ENCODE data around the gene SOX6.

GRCh38 chr11:16336204-16336603 lies 20.1 kb downstream of the SOX6 start:
- TF ChIP-seq, protein P1, sequence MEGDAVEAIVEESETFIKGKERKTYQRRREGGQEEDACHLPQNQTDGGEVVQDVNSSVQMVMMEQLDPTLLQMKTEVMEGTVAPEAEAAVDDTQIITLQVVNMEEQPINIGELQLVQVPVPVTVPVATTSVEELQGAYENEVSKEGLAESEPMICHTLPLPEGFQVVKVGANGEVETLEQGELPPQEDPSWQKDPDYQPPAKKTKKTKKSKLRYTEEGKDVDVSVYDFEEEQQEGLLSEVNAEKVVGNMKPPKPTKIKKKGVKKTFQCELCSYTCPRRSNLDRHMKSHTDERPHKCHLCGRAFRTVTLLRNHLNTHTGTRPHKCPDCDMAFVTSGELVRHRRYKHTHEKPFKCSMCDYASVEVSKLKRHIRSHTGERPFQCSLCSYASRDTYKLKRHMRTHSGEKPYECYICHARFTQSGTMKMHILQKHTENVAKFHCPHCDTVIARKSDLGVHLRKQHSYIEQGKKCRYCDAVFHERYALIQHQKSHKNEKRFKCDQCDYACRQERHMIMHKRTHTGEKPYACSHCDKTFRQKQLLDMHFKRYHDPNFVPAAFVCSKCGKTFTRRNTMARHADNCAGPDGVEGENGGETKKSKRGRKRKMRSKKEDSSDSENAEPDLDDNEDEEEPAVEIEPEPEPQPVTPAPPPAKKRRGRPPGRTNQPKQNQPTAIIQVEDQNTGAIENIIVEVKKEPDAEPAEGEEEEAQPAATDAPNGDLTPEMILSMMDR (IDR thresholded peaks at IDR 0.05), result no peak
- no peak for TF ChIP-seq POLR2A (IDR thresholded peaks at IDR 0.05)

Data from right lobe of liver (tissue), 4 donors.